ENCODE measurements around the gene RASSF5.
A peak's percentile ranks its signal among the peaks of the same experiment; 100 is the strongest.
"Not testable (repeated sequence)": the region's sequence is repeated elsewhere in the genome, so short reads cannot be mapped to it uniquely, and the experiment has no call there.

The RASSF5 gene

GRCh38 chr1:206591226-206591625, 83.9 kb downstream of the RASSF5 start:
- DNase-seq, result no peak

GRCh38 chr1:206591696-206592095, 84.4 kb downstream of the RASSF5 start:
- DNase-seq, result no peak

- no peak for DNase-seq
Observed at GRCh38 chr1:206593351-206593925, 86.1 kb downstream of the RASSF5 start.

- DNase-seq, result no peak
Observed at GRCh38 chr1:206595581-206596318, 88.4 kb downstream of the RASSF5 start.

GRCh38 chr1:206596319-206596666, 89.0 kb downstream of the RASSF5 start:
- no peak for DNase-seq

GRCh38 chr1:206600527-206600926, 93.2 kb downstream of the RASSF5 start:
- DNase-seq, result no peak

- DNase-seq, result no peak
Observed at GRCh38 chr1:206604861-206605260, 97.5 kb downstream of the RASSF5 start.

GRCh38 chr1:206606867-206607266, 99.5 kb downstream of the RASSF5 start:
- peak; percentile 58 for DNase-seq

GRCh38 chr1:206608108-206608698, 100.9 kb downstream of the RASSF5 start:
- DNase-seq, result peak; percentile 34

- no peak for DNase-seq
Observed at GRCh38 chr1:206609229-206609991, 102.1 kb downstream of the RASSF5 start.

- DNase-seq, result peak; percentile 97
Observed at GRCh38 chr1:206612129-206612876, 105.0 kb downstream of the RASSF5 start, which contains the start of gene EIF2D. EIF2D (minus strand) TSS chr1:206612465; CDS start chr1:206612342, 123 bp downstream.

- DNase-seq, result not testable (repeated sequence)
Observed at GRCh38 chr1:206626396-206626795, 119.1 kb downstream of the RASSF5 start.

- DNase-seq, result no peak
Observed at GRCh38 chr1:206628916-206629315, 121.6 kb downstream of the RASSF5 start.

GRCh38 chr1:206631085-206631509, 123.8 kb downstream of the RASSF5 start:
- DNase-seq, result peak; percentile 97

- no peak for DNase-seq
Observed at GRCh38 chr1:206633708-206634121, 126.4 kb downstream of the RASSF5 start.

GRCh38 chr1:206634365-206635079, 127.2 kb downstream of the RASSF5 start:
- DNase-seq, result peak; percentile 73

- peak; percentile 87 for DNase-seq
Observed at GRCh38 chr1:206635080-206635977, 128.0 kb downstream of the RASSF5 start, which contains the start of gene DYRK3. DYRK3 (plus strand) TSS chr1:206635536; CDS start chr1:206635704, 168 bp downstream.

GRCh38 chr1:206635978-206636345, 128.6 kb downstream of the RASSF5 start:
- no peak for DNase-seq

GRCh38 chr1:206636671-206637070, 129.3 kb downstream of the RASSF5 start:
- DNase-seq, result no peak

- no peak for DNase-seq
Observed at GRCh38 chr1:206637605-206638004, 130.3 kb downstream of the RASSF5 start.

Data from NCI-H2171 treated with DMSO at 0.1 percent for 48 hours (cell line).